Measurements from ENCODE around the gene PLAA.

DNA sequence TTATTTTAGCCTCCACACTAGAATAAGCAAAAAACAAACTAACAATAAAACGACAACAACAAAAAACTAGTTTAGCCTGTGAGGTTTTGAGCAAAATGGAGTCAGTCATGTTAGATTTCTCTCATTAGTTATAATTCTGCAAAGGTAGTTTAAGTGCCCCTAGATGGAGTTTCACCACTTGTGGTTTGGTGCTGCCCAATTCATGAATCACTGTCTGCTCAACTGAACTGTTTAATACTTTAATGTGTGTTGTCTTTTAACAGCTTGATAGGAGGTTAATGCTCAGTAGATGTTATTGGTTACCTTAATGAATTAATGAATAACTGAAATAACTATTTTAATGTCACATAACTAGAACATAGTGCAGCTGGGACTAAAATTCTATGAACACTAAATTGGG is 3.5 kb upstream of the PLAA start:
- TF ChIP-seq ZNF133 (tag by site-specific recombination; IDR thresholded peaks at IDR 0.05) (no peak), ZNF624 (tag by site-specific recombination; IDR thresholded peaks at IDR 0.05) (no peak), ZNF175 (tag by site-specific recombination; IDR thresholded peaks at IDR 0.05) (no peak), MYNN (tag by site-specific recombination; IDR thresholded peaks at IDR 0.05; ENCODE audit: borderline replicate concordance) (no peak), ZNF426 (tag by site-specific recombination; IDR thresholded peaks at IDR 0.05) (no peak), ZNF274 (IDR thresholded peaks at IDR 0.05; ENCODE audit: low read length) (no peak), ZNF274 (tag by site-specific recombination; IDR thresholded peaks at IDR 0.05; ENCODE audit: borderline replicate concordance) (no peak), ZNF549 (tag by site-specific recombination; IDR thresholded peaks at IDR 0.05) (peak; percentile 100), GLIS2 (tag by site-specific recombination; IDR thresholded peaks at IDR 0.05) (no peak), ZBTB8A (tag by site-specific recombination; IDR thresholded peaks at IDR 0.05) (no peak), ZNF16 (tag by site-specific recombination; IDR thresholded peaks at IDR 0.05; ENCODE audit: low read depth) (no peak)
- TF ChIP-seq, protein P1, sequence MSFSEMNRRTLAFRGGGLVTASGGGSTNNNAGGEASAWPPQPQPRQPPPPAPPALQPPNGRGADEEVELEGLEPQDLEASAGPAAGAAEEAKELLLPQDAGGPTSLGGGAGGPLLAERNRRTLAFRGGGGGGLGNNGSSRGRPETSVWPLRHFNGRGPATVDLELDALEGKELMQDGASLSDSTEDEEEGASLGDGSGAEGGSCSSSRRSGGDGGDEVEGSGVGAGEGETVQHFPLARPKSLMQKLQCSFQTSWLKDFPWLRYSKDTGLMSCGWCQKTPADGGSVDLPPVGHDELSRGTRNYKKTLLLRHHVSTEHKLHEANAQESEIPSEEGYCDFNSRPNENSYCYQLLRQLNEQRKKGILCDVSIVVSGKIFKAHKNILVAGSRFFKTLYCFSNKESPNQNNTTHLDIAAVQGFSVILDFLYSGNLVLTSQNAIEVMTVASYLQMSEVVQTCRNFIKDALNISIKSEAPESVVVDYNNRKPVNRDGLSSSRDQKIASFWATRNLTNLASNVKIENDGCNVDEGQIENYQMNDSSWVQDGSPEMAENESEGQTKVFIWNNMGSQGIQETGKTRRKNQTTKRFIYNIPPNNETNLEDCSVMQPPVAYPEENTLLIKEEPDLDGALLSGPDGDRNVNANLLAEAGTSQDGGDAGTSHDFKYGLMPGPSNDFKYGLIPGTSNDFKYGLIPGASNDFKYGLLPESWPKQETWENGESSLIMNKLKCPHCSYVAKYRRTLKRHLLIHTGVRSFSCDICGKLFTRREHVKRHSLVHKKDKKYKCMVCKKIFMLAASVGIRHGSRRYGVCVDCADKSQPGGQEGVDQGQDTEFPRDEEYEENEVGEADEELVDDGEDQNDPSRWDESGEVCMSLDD (tag by site-specific recombination; IDR thresholded peaks at IDR 0.05): no peak
